WTC11 (cell line): ENCODE measurements around the gene TUBGCP2. TPM values are rescaled to one million over a fixed set of nuclear protein-coding genes. Genes with fewer than 3 reads are reported as not detected.

Experiments used
- ATAC-seq: fragments of 200-7000 bp; cut with Tn5 transposase; 2 replicates; pipeline ENCODE4 v1.10.0; 2021; ENCODE audit warnings: mild to moderate bottlenecking, moderate library complexity
- CTCF ChIA-PET: fragments of 300-600 bp; sonication (Branson Sonifier 250); formaldehyde crosslinking; loops from one replicate; lab custom pipeline; 2021; ENCODE audit warnings: antibody characterized with exemption; lab: Charles Lee
- POLR2A ChIA-PET: fragments of 350-600 bp; sonication (Branson Sonifier 250); formaldehyde crosslinking; loops from one replicate; lab custom pipeline; 2021; ENCODE audit warnings: antibody characterized with exemption; lab: Charles Lee
- DNase-seq: peaks from one replicate; pipeline ENCODE4 v3.0.0; 2021; ENCODE audit warnings: low spot score
- H3K27ac Mint-ChIP-seq: 2 replicates; pipeline ENCODE4 v1.8.0; 2021; ENCODE audit warnings: mixed read lengths
- H3K27me3 Mint-ChIP-seq: 2 replicates; pipeline ENCODE4 v1.8.0; 2021; ENCODE audit warnings: low read depth, mild to moderate bottlenecking, moderate library complexity, mixed read lengths
- H3K36me3 Mint-ChIP-seq: 2 replicates; pipeline ENCODE4 v1.8.0; 2021; ENCODE audit warnings: mixed read lengths
- H3K4me1 Mint-ChIP-seq: 2 replicates; pipeline ENCODE4 v1.8.0; 2022; ENCODE audit warnings: mixed read lengths
- H3K4me3 Mint-ChIP-seq: 2 replicates; pipeline ENCODE4 v1.8.0; 2021; ENCODE audit warnings: mild to moderate bottlenecking, moderate library complexity, mixed read lengths
- H3K9me3 Mint-ChIP-seq: 2 replicates; pipeline ENCODE4 v1.8.0; 2021; ENCODE audit warnings: mixed read lengths
- CBFB ChIP-seq: sonication (generic); formaldehyde crosslinking; IDR thresholded peaks from 2 replicates; pipeline ENCODE4 v1.8.1; 2022; ENCODE audit warnings: mild to moderate bottlenecking, low read depth, missing genetic modification reagents
- CREB1 ChIP-seq: sonication (generic); formaldehyde crosslinking; IDR thresholded peaks from 2 replicates; pipeline ENCODE4 v1.8.0; 2023; ENCODE audit warnings: mild to moderate bottlenecking, missing genetic modification reagents
- FOXJ3 ChIP-seq: sonication (generic); formaldehyde crosslinking; IDR thresholded peaks from 2 replicates; pipeline ENCODE4 v1.9.0; 2021; ENCODE audit warnings: missing genetic modification reagents, mild to moderate bottlenecking, borderline replicate concordance
- FOXK1 ChIP-seq: sonication (generic); formaldehyde crosslinking; IDR thresholded peaks from 2 replicates; pipeline ENCODE4 v1.8.0; 2022; ENCODE audit warnings: mild to moderate bottlenecking, moderate library complexity, missing genetic modification reagents
- GRHL2 ChIP-seq: fragments of 250-450 bp; sonication (Bioruptor Pico); IDR thresholded peaks from 2 replicates; pipeline ENCODE4 v1.8.0; 2022; ENCODE audit warnings: mild to moderate bottlenecking, moderate library complexity; ENCODE audit not compliant: insufficient replicate concordance, severe bottlenecking
- HMGA2 ChIP-seq: fragments of 250-450 bp; sonication (Bioruptor Pico); IDR thresholded peaks from 2 replicates; pipeline ENCODE4 v1.4.0; 2021; ENCODE audit warnings: mild to moderate bottlenecking, moderate library complexity
- MYBL2 ChIP-seq: sonication (generic); formaldehyde crosslinking; IDR thresholded peaks from 2 replicates; pipeline ENCODE4 v1.8.1; 2023; ENCODE audit warnings: mild to moderate bottlenecking, moderate library complexity, missing genetic modification reagents
- NFE2L1 ChIP-seq: sonication (generic); formaldehyde crosslinking; IDR thresholded peaks from 2 replicates; pipeline ENCODE4 v1.8.1; 2023; ENCODE audit warnings: missing genetic modification reagents
- NFYB ChIP-seq: sonication (generic); formaldehyde crosslinking; conservative IDR thresholded peaks from 2 replicates; pipeline ENCODE4 v1.8.0; 2022; ENCODE audit warnings: low read depth, missing genetic modification reagents
- PRRX2 ChIP-seq: fragments of 250-450 bp; sonication (Bioruptor Pico); IDR thresholded peaks from 2 replicates; pipeline ENCODE4 v1.8.0; 2021; ENCODE audit warnings: mild to moderate bottlenecking
- SMAD3 ChIP-seq: sonication (generic); formaldehyde crosslinking; IDR thresholded peaks from 2 replicates; pipeline ENCODE4 v1.8.0; 2022; ENCODE audit warnings: missing genetic modification reagents, mild to moderate bottlenecking, borderline replicate concordance
- TCF7 ChIP-seq: sonication (generic); formaldehyde crosslinking; IDR thresholded peaks from 2 replicates; pipeline ENCODE4 v1.8.0; 2022; ENCODE audit warnings: mild to moderate bottlenecking, low read depth, missing genetic modification reagents, moderate library complexity
- ZNF138 ChIP-seq: sonication (generic); formaldehyde crosslinking; conservative IDR thresholded peaks from 2 replicates; pipeline ENCODE4 v1.8.1; 2022; ENCODE audit warnings: mild to moderate bottlenecking, moderate library complexity, missing genetic modification reagents
- ZNF232 ChIP-seq: sonication (generic); formaldehyde crosslinking; IDR thresholded peaks from 2 replicates; pipeline ENCODE4 v1.8.0; 2022; ENCODE audit warnings: mild to moderate bottlenecking, missing genetic modification reagents
- ZNF396 ChIP-seq: fragments of 250-450 bp; sonication (Bioruptor Pico); IDR thresholded peaks from 2 replicates; pipeline ENCODE4 v1.8.0; 2021; ENCODE audit warnings: mild to moderate bottlenecking, moderate library complexity, borderline replicate concordance
- total RNA-seq: library from RNA; stranded (reverse); gene quantifications from 3 replicates; pipeline ENCODE4 v1.2.3, GENCODE V29; 2021
- TF ChIP-seq, protein P1 (sequence below): sonication (generic); formaldehyde crosslinking; IDR thresholded peaks from 2 replicates; pipeline ENCODE4 v1.8.1; 2023; ENCODE audit warnings: mild to moderate bottlenecking, moderate library complexity, missing genetic modification reagents
- TF ChIP-seq, protein P2 (sequence below): sonication (generic); formaldehyde crosslinking; IDR thresholded peaks from 2 replicates; pipeline ENCODE4 v1.8.0; 2022; ENCODE audit warnings: missing genetic modification reagents
- TF ChIP-seq, protein P3 (sequence below): sonication (generic); formaldehyde crosslinking; IDR thresholded peaks from 2 replicates; pipeline ENCODE4 v1.8.0; 2022; ENCODE audit warnings: mild to moderate bottlenecking, missing genetic modification reagents
- TF ChIP-seq, protein P4 (sequence below): sonication (generic); formaldehyde crosslinking; IDR thresholded peaks from 2 replicates; pipeline ENCODE4 v1.8.0; 2023; ENCODE audit warnings: missing genetic modification reagents
- TF ChIP-seq, protein P5 (sequence below): sonication (generic); formaldehyde crosslinking; IDR thresholded peaks from 2 replicates; pipeline ENCODE4 v1.8.0; 2023; ENCODE audit warnings: mild to moderate bottlenecking, missing genetic modification reagents
- TF ChIP-seq, protein P6 (sequence below): sonication (generic); formaldehyde crosslinking; IDR thresholded peaks from 2 replicates; pipeline ENCODE4 v1.8.0; 2022; ENCODE audit warnings: mild to moderate bottlenecking, missing genetic modification reagents
- TF ChIP-seq, protein P7 (sequence below): sonication (generic); formaldehyde crosslinking; IDR thresholded peaks from 2 replicates; pipeline ENCODE4 v1.8.1; 2022; ENCODE audit warnings: low read depth, mild to moderate bottlenecking, moderate library complexity, missing genetic modification reagents, borderline replicate concordance
- TF ChIP-seq, protein P8 (sequence below): fragments of 250-450 bp; sonication (Bioruptor Pico); IDR thresholded peaks from 2 replicates; pipeline ENCODE4 v1.9.0; 2021; ENCODE audit warnings: moderate library complexity, mild to moderate bottlenecking, inconsistent platforms, borderline replicate concordance

TUBGCP2 gene
- total RNA-seq, 1 experiment from 2014 or later = 62.5 TPM

DNA sequence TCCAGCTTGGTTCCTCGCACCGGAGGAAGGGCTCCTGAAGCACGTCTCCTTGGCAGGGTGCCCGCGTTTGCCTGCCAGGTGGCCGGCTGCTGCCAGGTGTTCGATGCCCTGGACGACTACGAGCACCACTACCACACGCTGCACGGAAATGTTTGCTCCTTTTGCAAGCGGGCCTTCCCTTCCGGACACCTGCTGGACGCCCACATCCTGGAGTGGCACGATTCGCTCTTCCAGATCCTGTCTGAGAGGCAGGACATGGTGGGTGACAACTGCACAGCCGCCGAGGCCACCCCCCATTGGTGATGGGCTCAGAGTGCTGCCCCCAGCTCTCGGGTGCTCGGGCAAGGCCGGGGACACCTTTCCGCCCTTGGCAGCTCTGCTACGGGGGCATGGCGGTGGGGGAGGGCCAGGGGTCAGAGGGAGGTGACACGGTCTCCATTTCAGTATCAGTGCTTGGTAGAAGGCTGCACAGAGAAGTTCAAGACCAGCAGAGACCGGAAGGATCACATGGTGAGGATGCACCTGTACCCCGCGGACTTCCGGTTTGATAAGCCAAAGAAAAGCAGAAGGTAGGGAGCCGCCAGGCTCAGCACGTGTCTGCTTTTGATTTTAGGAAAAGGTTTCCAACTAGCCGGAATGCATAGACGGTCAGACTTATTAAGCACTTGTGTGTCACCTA is 1.2 kb upstream of the TUBGCP2 start (continued):
- TF ChIP-seq, protein P1, sequence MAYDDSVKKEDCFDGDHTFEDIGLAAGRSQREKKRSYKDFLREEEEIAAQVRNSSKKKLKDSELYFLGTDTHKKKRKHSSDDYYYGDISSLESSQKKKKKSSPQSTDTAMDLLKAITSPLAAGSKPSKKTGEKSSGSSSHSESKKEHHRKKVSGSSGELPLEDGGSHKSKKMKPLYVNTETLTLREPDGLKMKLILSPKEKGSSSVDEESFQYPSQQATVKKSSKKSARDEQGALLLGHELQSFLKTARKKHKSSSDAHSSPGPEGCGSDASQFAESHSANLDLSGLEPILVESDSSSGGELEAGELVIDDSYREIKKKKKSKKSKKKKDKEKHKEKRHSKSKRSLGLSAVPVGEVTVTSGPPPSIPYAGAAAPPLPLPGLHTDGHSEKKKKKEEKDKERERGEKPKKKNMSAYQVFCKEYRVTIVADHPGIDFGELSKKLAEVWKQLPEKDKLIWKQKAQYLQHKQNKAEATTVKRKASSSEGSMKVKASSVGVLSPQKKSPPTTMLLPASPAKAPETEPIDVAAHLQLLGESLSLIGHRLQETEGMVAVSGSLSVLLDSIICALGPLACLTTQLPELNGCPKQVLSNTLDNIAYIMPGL = no peak
- TF ChIP-seq ZNF396 (CRISPR knock-in tag) (no peak), FOXK1 (CRISPR knock-in tag) (no peak), MYBL2 (CRISPR knock-in tag) (no peak), NFYB (CRISPR knock-in tag) (no peak)
- TF ChIP-seq, protein P2, sequence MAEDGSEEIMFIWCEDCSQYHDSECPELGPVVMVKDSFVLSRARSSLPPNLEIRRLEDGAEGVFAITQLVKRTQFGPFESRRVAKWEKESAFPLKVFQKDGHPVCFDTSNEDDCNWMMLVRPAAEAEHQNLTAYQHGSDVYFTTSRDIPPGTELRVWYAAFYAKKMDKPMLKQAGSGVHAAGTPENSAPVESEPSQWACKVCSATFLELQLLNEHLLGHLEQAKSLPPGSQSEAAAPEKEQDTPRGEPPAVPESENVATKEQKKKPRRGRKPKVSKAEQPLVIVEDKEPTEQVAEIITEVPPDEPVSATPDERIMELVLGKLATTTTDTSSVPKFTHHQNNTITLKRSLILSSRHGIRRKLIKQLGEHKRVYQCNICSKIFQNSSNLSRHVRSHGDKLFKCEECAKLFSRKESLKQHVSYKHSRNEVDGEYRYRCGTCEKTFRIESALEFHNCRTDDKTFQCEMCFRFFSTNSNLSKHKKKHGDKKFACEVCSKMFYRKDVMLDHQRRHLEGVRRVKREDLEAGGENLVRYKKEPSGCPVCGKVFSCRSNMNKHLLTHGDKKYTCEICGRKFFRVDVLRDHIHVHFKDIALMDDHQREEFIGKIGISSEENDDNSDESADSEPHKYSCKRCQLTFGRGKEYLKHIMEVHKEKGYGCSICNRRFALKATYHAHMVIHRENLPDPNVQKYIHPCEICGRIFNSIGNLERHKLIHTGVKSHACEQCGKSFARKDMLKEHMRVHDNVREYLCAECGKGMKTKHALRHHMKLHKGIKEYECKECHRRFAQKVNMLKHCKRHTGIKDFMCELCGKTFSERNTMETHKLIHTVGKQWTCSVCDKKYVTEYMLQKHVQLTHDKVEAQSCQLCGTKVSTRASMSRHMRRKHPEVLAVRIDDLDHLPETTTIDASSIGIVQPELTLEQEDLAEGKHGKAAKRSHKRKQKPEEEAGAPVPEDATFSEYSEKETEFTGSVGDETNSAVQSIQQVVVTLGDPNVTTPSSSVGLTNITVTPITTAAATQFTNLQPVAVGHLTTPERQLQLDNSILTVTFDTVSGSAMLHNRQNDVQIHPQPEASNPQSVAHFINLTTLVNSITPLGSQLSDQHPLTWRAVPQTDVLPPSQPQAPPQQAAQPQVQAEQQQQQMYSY (CRISPR knock-in tag) = no peak

DNA sequence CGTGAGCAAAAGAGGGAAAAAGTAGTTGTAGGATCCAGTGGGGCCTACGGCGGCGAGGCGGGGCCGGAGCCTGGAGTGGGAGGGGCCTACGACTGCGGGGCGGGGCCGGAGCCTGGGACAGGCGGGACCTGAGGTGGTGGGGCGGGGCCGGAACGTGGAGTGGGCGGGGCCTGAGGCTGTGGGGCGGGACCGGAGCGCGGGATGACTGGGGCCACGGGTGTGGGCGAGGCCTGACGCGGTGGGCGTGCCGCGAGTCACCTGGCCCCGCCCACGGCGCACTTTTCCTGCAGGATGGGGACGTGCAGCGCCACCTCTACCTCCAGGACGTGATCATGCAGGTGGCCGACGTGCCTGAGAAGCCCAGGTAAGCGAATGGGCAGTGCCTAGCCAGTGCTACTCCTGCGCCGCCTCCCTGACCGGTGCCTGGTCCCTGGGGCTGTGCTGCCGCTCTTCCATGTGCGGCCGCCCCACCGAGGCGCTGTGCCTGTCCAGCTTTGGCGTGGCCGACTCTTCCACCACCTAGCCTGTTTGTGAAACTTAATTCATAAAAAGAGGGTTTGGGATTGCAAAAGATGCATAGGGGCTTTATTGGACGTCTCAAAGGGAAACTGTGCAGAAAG is 538 bp upstream of the TUBGCP2 start:
- CTCF ChIA-PET = no interaction called here
- TF ChIP-seq, protein P3, sequence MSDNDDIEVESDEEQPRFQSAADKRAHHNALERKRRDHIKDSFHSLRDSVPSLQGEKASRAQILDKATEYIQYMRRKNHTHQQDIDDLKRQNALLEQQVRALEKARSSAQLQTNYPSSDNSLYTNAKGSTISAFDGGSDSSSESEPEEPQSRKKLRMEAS (CRISPR knock-in tag) = no peak
- TF ChIP-seq, protein P4, sequence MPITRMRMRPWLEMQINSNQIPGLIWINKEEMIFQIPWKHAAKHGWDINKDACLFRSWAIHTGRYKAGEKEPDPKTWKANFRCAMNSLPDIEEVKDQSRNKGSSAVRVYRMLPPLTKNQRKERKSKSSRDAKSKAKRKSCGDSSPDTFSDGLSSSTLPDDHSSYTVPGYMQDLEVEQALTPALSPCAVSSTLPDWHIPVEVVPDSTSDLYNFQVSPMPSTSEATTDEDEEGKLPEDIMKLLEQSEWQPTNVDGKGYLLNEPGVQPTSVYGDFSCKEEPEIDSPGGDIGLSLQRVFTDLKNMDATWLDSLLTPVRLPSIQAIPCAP = no peak
- TF ChIP-seq, protein P5, sequence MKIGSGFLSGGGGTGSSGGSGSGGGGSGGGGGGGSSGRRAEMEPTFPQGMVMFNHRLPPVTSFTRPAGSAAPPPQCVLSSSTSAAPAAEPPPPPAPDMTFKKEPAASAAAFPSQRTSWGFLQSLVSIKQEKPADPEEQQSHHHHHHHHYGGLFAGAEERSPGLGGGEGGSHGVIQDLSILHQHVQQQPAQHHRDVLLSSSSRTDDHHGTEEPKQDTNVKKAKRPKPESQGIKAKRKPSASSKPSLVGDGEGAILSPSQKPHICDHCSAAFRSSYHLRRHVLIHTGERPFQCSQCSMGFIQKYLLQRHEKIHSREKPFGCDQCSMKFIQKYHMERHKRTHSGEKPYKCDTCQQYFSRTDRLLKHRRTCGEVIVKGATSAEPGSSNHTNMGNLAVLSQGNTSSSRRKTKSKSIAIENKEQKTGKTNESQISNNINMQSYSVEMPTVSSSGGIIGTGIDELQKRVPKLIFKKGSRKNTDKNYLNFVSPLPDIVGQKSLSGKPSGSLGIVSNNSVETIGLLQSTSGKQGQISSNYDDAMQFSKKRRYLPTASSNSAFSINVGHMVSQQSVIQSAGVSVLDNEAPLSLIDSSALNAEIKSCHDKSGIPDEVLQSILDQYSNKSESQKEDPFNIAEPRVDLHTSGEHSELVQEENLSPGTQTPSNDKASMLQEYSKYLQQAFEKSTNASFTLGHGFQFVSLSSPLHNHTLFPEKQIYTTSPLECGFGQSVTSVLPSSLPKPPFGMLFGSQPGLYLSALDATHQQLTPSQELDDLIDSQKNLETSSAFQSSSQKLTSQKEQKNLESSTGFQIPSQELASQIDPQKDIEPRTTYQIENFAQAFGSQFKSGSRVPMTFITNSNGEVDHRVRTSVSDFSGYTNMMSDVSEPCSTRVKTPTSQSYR (CRISPR knock-in tag) = no peak
- TF ChIP-seq, protein P6, sequence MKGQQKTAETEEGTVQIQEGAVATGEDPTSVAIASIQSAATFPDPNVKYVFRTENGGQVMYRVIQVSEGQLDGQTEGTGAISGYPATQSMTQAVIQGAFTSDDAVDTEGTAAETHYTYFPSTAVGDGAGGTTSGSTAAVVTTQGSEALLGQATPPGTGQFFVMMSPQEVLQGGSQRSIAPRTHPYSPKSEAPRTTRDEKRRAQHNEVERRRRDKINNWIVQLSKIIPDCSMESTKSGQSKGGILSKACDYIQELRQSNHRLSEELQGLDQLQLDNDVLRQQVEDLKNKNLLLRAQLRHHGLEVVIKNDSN (CRISPR knock-in tag) = 0 out of 2 replicates have a peak, but pooled peaks have one; percentile 35
- TF ChIP-seq FOXJ3 (CRISPR knock-in tag) = no peak
- TF ChIP-seq ZNF232 (CRISPR knock-in tag) = no peak
- no peak for TF ChIP-seq CBFB (CRISPR knock-in tag)
- no peak for TF ChIP-seq CREB1 (CRISPR knock-in tag)
- 0 out of 2 replicates have a peak, but pooled peaks have one; percentile 1 for TF ChIP-seq TCF7 (CRISPR knock-in tag)
- TF ChIP-seq HMGA2 (CRISPR knock-in tag) = no peak
- no peak for TF ChIP-seq NFE2L1 (CRISPR knock-in tag)
- TF ChIP-seq, protein P7, sequence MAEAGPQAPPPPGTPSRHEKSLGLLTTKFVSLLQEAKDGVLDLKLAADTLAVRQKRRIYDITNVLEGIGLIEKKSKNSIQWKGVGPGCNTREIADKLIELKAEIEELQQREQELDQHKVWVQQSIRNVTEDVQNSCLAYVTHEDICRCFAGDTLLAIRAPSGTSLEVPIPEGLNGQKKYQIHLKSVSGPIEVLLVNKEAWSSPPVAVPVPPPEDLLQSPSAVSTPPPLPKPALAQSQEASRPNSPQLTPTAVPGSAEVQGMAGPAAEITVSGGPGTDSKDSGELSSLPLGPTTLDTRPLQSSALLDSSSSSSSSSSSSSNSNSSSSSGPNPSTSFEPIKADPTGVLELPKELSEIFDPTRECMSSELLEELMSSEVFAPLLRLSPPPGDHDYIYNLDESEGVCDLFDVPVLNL (CRISPR knock-in tag) = 0 out of 2 replicates have a peak, but pooled peaks have one; percentile 8
- TF ChIP-seq PRRX2 (CRISPR knock-in tag) = no peak
- TF ChIP-seq, protein P8, sequence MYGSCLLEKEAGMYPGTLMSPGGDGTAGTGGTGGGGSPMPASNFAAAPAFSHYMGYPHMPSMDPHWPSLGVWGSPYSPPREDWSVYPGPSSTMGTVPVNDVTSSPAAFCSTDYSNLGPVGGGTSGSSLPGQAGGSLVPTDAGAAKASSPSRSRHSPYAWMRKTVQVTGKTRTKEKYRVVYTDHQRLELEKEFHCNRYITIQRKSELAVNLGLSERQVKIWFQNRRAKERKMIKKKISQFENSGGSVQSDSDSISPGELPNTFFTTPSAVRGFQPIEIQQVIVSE (CRISPR knock-in tag) = no peak
- TF ChIP-seq FOXK1 (CRISPR knock-in tag) = 0 out of 2 replicates have a peak, but pooled peaks have one; percentile 7
- TF ChIP-seq GRHL2 = no peak
- TF ChIP-seq ZNF138 = no peak
- no peak for TF ChIP-seq SMAD3 (CRISPR knock-in tag)

More for the DNA sequence above, 538 bp upstream of the TUBGCP2 start:
- Mint-ChIP-seq H3K4me1 (peaks cover 15% of the 10 kb centered on the region), H3K27ac (no peak overlapping the region), H3K36me3 (peaks cover 18% of the 10 kb centered on the region), H3K4me3 (peak overlapping the region; percentile 60), H3K27me3 (no peaks in the 10 kb centered on the region; the same call in 1 of the 2 replicates), H3K9me3 (no peaks in the 10 kb centered on the region)
- peak; percentile 91 for ATAC-seq
- peak; percentile 94 for DNase-seq
- POLR2A ChIA-PET = no interaction called here
